Astrocyte of the hippocampus (primary cell): ENCODE measurements around the gene MRGPRE.

Experiments used
- DNase-seq: peaks from one replicate; pipeline ENCODE4 v3.0.0; 2011; ENCODE audit warnings: low read depth, low spot score

Gene MRGPRE

DNA sequence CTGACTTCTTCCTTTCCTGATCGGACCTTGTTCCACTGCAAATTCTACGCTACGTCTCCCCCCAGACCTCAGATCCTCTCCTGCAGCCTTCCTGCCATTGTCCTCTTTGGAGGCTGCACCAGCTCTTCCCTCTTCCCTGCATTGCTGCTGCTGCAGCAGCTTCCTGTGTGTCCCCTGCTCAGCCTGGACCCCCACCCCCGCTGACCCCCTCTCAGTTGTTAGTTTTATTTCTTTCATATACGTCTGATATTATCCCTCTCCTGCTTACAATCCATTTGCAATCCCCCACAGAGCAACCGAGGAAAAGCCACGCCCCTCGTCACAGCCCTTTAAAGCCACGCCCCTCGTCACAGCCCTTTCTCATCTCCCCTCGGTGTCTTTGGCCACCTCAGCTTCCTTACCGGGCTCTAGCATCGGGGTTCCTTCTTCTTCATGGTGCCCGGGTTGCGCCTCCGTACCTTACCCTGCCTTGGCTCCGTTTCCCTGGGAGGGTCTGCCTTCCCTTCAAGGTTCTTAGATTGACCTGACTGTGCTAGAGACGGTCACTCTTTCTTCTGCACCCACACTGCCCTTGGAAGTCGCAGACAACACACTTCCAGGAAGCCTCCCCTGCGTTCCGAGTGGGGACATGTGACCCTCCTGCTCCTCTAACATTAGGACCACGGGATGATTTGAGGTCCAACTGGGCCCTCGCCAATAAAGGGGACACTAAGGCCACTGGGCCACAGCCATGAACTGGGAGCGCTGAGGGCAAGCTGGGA lies 18.4 kb downstream of the MRGPRE start:
- DNase-seq: no peak

DNA sequence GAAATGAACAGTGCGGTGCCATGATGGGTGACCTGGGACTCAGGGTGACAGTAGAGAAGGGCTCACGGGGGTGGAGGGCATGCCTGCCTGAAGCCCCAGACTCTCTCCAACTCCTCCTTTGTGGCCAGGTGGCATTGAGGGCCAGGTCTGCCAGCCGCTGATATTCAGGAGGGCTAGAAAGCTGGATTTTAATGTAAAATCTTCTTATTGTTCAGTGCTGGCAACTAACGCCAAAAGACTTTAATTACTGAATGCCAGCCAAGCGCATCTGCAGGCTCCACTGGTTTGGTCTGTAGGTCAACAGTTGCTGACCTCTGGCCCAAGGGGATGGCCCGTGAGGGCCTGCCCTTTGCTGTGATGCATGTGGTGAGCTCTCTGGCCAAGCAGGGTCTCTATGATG lies 23.9 kb downstream of the MRGPRE start:
- no peak for DNase-seq

DNA sequence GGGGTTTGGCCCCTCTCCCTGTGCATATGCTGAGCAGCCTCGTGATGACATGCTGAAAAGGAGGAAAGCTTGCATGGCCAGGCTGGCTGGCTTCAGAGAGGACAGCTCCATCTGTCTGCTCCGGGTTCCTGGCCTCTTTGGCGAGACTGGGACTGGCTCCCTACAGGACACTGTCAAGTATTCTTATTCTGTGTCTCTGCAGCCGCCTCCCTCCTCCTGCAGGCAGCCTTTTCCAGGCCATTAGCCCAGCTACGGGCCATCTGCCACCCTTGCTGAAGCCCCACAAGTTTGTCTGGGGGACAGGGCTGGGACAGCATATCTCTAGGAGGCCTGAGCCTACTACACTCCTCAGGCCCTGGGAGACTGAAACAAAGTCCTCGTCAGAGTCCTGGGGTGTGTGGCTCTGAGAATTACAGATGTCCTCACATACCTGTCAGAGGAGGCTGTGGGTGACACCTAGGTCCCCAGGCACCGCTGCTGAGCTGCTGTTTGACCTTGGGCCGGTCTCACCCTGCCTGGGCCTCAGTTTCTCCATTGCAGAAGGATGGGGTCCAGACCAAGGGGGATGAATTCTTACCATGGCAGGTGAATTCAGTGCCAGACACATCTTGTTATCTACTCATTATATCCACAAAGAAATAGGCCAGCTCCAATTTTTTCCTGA lies 24.6 kb downstream of the MRGPRE start:
- no peak for DNase-seq

DNA sequence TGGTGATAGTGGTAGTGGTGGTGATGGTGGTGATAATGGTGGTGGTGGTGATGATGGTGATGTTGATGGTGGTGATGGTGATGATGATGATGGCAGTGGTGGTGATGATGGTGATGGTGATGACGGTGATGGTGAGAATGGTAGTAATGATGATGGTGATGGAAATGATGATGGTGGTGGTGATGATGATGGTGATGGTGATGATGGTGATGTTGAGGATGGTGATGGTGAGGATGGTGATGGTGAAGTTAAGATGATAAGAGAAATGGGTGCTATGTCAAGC lies 25.4 kb downstream of the MRGPRE start:
- DNase-seq: no peak

DNA sequence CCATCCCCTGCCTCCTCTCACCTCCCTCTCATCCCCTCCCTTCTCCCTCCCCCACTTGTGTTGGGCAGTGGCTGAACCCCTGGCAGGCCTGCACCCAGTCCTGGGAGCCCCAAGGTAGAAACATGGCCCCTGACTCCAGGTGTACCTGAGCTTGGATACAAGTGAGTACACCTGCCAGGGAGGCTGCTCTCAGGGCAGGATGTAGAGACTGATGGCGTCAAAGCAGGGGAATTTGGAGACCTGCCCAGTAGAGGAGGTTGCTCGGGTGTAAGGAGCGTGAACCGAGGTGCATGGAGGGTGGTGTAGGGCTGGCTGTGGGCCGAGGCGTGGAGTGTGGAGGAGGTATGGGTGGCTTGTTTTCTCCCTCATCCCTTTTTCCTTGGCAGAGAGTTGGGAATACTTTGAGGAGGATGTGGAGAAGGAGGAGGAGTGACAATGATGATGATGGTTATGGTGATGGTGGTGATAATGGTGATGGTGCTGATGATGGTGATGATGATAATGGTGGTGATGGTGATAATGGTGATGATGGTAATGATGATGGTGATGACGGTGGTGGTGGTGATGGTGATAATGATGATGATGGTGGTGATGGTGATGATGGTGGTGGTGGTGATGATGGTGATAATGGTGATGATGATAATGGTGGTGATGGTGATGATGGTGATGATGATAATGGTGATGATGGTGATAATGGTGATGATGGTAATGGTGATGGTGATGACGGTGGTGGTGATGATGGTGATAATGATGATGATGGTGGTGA lies 25.9 kb downstream of the MRGPRE start:
- DNase-seq: no peak

DNA sequence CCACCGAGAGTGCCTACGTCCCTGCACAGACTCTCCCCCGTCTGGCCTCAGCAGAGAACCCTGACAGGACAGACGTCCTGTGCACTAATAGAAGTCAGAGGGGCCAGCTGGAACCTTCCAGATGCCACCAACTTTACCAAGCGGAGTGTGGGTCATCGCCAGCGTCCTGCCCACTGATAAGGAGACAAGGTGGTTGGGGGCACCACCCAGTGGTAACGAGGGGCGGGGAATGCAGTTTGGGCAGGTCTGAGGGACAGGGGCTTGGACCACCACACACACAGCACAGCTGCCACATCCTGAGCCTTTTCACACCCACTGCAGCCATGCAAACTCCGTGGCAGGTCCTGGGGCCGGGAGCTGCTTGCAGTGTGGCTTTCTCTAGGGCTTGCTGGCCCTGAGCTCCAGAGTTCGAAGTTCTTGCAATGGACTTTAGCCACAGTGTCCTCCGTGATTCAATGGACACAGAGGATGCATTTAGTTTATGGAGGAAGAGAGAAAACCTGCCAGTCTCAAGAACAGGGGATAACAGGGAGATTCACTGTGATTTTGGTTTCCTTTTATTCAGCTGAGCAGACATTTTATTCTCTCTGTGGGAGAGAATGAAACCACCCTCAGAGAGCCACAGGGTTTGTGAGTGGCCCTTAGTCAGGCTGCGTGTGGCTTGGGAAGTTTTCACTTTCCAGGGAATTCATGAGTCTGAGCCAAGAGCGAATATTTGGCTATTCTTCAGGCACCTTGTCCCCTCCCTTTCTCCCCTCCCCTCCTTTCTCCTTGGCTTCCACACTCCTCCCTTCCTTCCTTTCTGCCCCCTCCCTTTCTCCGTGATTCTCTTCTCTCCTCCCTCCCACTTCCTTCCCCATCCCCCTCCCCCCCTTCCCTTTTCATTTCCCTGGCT lies 26.7 kb downstream of the MRGPRE start:
- peak; percentile 70 for DNase-seq

DNA sequence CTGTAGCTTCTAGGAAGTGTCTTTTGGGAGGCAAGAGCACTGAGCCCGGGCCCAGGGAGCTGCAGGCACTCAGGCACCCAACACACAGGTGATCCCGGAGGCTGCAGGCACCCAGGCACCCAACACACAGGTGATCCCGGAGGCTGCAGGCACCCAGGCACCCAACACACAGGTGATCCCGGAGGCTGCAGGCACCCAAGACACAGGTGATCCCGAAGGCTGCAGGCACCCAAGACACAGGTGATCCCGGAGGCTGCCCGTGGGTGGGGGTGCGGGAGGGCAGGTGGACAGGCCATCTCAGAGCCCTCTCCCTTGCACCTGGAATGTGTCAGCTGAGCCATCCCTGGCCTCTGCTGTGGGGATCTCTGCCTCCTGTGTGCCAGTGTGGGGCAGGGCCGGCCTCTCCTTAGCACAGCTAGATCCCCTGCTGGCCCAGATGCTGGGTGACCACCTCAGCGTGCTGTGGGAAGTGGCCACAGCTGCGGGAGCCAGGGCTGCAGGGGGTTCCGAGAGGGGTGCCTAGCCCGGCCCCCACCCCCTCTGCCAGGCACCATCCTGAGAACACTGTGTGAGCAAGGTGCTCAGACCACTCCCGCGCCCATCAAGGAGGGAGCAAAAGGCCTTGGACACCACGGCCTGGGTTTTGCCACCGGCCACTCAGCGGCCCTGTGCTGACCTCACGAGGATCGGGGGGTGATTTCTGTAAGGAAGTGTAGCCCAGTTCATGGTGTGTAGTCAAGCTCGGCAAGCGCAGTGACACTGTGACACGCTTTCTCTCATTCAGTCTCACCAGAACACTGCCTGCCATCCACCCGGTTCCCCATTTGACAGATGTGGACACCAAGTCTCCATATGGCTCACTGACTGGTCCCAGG lies 27.8 kb downstream of the MRGPRE start:
- no peak for DNase-seq

DNA sequence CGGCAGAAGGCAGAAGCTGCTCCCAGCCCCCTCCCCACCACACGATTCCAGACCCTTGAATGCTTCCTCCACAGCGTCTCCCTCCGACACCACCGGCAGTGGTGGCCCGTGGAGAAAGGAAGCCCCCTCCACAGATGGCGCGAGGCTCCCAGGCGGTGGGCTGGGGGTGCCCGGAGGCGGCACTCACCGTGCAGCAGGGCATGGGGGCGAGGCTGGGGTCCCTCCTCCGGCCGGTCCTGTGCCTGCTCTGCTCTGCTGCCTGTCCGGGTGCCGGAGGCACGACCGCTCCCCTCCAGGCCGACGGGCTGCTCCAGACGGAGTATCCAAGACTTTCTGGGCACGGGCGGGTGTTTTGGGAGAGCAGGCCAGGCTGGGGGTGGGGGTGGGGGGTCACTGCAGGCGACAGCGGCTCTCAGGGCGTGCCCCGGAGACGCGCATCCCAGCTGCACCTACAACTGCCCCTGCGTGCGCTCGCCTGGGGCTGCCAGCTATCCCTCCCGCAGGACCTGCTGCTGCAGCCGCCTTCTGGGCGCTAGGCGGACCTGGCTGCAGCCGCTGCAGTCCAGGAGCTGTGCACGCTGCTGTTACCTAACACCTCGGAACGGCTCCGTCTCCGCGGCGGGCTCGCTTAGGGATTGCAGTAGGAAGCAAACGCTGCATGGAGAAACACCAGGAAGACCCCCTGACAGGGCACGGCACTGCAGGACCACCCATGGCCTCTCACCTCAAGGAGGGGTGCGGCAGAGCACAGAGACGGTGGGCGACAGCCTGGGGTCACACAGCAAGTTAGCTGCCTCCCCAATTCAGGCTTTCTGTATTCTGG lies 28.8 kb downstream of the MRGPRE start:
- peak; percentile 56 for DNase-seq

DNA sequence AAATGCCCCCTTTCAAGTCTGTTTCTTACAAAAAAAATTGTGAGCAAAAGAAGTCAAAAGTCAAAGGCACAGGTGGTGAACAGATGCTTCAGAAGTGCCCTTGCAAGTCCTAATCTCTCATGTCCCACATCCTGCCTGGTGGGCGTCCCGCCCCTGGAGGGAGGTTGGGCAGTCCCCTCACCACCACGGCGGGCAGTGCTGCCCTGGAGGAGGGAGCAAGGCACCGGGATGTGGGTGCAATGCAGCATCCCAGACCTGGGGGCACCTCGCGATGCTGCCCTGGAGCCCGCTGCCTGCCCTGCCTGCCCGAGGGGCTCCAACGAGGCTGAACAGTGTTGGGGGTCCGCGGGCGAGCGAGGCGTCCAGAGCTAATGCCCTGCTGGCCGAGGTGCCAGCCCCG lies 29.5 kb downstream of the MRGPRE start:
- no peak for DNase-seq

DNA sequence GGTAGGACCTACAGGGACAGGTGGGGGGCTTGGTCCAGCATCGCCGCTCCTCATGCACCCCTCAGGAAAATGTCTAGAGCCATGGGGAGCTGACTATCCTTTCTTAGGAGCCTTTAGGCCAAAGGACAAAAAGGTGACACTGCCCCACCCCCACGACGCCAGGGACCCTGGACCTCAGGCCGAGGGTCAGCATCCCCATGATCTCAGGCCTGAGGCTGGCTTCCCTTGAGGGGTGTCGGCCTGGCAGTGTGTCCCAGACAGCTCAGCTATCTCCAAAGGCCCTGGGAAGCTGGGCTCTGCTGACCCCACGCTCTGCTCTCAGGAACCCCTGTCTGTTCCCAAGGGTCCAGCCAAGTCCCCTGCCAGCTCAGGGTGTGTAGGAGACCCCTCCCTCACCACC lies 29.9 kb downstream of the MRGPRE start:
- no peak for DNase-seq

DNA sequence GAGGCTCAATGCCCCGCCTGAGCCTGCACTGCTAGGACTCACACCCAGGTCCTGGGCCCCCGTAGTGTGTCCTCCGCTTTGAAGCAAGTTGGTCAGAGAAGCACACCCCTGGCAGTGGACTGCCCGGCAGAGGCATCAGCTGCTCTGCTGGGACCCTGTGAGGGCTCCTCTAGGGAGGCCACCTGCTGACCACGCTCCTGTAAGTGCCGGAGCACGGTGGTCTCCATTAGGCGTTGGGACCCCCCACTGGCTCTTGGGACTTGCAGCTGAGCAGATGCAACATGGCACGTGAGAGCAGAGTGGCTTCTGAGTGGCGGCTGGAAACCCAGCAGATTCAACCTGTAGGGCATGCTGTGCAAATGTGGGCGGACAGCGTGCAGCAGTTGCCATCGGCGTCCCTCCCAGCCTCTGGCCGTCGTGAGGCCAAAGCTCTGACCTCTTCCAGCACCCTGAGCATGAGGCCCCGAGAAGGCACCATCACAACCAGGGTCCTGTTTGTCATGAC lies 30.5 kb downstream of the MRGPRE start:
- no peak for DNase-seq

DNA sequence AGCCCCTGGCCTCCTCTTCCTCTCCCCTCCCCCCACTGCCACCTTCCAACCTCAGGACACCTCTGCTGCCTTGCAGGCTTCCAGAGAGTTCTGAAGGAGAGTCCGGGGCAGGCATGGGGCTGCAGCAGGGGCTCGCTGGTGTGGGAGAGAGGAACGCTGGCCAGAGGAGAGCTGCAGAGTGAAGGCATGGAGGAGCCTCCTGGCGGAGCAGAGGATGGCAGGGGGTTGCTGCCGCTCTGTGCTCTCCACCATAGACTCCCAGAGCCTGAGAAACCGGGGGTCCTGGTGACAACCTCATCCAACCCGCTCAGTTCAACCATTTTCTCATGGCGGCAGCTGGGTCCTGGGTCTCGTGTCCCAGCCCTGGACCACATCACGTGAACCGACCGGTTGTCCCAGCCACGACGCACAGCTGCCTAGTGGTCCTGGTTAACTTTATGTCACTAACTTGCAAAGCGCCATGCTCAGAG lies 31.1 kb downstream of the MRGPRE start:
- no peak for DNase-seq

DNA sequence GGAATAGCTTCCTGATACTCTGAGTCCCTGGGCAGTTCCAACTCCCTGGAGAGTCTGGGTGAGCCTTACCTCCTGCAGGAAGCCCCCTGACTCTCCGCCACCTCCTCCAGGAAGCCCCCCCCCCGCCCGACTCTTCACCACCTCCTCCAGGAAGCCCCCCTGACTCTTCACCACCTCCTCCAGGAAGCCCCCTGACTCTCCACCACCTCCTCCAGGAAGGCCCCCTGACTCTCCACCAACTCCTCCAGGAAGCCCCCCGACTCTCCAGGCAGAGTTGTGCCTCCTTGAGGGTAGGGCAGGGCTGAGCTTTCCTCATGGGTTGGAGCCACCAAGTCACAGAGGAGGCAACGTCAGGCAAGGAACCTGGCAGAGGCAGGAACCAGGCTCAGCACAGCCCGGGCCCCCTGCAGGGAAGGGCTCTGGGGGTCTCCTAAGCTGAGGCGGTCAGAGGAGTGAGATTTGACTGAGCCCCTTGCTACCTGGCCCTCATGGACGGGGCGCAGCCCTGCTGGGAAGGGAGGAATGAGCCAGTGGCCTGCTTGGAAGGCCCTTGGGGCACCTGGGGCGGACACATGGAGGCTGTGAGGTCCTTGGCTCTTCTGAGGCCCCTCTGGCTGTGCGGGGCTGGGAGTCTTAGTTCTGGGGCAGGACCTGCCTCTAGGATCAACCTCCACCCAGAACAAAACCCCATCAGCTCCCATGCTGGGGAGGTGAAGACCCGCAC lies 31.7 kb downstream of the MRGPRE start:
- no peak for DNase-seq

DNA sequence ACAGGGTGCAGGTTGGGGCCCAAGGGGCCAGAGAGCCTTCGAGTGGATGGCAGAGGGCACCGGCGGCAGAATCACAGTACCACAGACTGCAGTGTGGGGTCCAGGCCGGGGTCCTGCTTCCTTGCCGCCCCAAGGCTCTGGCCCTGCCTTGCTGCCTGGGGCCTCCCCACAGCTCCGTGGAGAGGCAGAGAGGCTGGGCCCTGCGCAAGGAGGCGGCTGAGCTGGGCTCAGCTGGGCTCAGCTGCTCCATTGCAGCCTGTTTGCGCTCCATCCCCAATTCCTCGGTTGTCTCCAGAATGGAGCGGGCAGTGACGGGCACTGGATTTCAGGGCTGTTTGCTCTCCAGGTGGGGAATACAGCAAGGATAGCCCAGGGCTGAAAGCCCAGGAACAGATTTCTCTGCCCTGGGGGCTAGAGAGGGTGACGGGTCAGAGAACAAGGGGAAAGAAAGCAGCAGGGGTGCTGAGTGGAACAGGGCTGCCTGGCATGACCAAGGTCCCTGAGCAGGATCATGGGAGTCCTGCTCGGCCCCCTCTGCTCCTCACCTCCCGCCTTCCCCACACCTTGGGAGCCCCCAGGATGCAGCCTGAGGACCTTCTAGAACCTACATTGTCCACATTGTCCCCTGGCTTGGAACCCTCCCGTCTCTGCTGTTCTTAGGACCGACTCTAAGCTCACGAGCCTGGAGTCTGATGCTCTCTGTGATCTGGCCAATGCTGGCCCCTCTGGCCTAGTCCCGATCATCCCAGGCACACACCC lies 32.5 kb downstream of the MRGPRE start:
- no peak for DNase-seq

DNA sequence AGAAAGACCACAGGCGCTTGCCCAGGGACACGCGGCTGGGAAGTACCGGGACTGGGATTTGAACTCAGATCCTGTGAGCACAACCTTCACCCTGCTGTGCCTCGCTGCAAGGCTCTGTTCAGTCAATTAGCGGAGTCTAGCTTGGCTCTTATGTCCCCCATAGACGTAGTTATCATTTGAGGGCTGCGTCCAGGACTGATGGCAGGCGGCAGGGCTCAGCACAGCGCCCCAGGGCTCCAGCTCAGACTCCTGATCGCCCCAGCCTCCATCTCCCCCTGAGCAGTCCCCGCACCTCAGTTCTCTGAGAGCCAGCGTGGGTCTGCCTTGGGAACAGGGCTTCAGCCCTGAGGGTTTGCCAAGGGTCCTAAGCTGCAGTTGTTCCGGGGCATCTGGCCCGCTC lies 33.4 kb downstream of the MRGPRE start:
- no peak for DNase-seq

DNA sequence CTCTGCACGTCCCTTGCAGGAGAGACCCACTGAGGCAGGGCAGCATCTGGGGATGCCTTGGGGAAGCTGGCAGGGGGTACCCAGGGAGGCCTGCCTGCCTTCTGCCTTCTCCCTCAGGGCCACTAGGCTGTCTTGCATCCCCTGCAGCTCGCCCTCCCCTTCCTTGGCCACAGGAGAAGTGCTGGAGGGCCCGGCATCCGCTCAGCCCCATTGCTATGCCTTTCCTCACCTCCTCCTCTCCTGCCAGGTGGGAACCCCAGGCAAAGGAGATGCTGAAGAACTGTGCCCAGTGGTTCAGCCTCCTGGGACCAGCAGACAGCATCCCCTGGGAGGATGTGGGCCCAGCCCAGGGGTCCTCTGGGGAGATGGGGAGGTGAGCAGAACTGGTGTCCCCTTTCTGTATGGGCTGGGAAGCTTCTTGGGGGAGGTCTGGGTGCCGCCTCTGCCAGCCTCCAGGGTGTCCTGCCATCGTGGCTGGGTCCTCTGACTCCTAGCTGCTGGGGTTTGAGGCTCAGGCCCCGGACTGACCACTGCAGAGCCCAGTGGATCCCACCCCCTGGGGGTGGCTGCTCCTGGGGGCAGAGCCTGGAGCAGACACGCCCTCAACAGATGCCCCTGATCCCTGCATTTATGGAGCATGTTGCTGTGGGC lies 34.2 kb downstream of the MRGPRE start:
- no peak for DNase-seq

DNA sequence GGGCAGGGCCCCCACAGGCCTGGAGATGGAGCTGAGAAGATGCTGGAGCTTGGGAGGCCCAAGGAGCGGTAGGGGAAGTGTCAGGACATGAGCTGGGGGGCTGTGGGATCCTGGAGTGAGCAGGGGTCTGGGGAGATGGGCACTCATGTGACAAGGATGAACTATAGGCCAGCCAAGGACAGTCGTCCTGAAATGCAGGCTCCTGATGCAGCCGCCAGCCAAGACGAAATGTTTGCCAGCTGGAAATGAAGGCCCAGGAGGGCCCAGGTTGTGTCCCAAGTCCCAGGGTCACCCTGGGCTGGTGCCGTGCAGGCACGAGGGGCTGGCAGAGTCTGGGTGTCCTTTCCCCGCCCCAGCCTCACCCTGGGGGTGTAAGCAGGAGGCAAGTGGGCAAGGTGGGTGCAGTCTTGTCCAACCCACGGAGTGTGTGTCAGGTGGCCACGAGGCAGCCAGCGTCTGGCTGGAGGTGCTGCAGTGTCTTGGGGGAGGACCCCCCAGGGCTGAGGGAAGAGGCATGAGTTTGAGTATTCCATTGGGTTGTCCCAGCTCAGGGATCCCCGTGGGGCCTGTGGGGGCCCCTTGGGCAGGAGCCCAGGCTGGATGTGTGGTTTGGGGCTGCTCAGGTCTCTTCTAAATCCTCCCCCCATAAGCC lies 35.0 kb downstream of the MRGPRE start:
- DNase-seq: no peak
